GM18867 (cell line): ENCODE measurements around the gene PLXNA2.

Experiments
- ATAC-seq: cut with Tn5 transposase; IDR thresholded peaks from one replicate; pipeline ENCODE4 v1.9.1; 2021; ENCODE audit warnings: mild to moderate bottlenecking, moderate library complexity; ENCODE audit not compliant: unreplicated experiment

Gene PLXNA2

GRCh38 chr1:208243967-208244916, at the start of gene PLXNA2:
PLXNA2 (minus strand) TSS chr1:208244384; CDS start chr1:208217922, 26,462 bp downstream.
- peak; percentile 47 for ATAC-seq

GRCh38 chr1:208292908-208293307, 48.7 kb upstream of the PLXNA2 start:
- no peak for ATAC-seq

- ATAC-seq, result no peak
These were observed 47.9 kb upstream of the PLXNA2 start for GRCh38 chr1:208291923-208292711.

- no peak for ATAC-seq
These were observed 46.9 kb upstream of the PLXNA2 start for GRCh38 chr1:208291129-208291528.

GRCh38 chr1:208289716-208290115, 45.5 kb upstream of the PLXNA2 start:
- ATAC-seq, result no peak

- no peak for ATAC-seq
These were observed 44.3 kb upstream of the PLXNA2 start for GRCh38 chr1:208288495-208288894.

- ATAC-seq, result no peak
These were observed 36.7 kb upstream of the PLXNA2 start for GRCh38 chr1:208280681-208281450.

- ATAC-seq, result no peak
These were observed 35.8 kb upstream of the PLXNA2 start for GRCh38 chr1:208279826-208280588.

- ATAC-seq, result no peak
These were observed 34.5 kb upstream of the PLXNA2 start for GRCh38 chr1:208278638-208279037.

GRCh38 chr1:208276757-208277435, 32.7 kb upstream of the PLXNA2 start:
- ATAC-seq, result no peak

- ATAC-seq, result no peak
These were observed 30.9 kb upstream of the PLXNA2 start for GRCh38 chr1:208275083-208275482.

- no peak for ATAC-seq
These were observed 29.3 kb upstream of the PLXNA2 start for GRCh38 chr1:208273386-208274017.

GRCh38 chr1:208272713-208273112, 28.5 kb upstream of the PLXNA2 start:
- ATAC-seq, result no peak

- ATAC-seq, result no peak
These were observed 28.1 kb upstream of the PLXNA2 start for GRCh38 chr1:208272311-208272710.

GRCh38 chr1:208271236-208271635, 27.1 kb upstream of the PLXNA2 start:
- ATAC-seq, result no peak

GRCh38 chr1:208270651-208271141, 26.5 kb upstream of the PLXNA2 start:
- ATAC-seq, result no peak

GRCh38 chr1:208269338-208269666, 25.1 kb upstream of the PLXNA2 start:
- ATAC-seq, result no peak

GRCh38 chr1:208268541-208269337, 24.6 kb upstream of the PLXNA2 start:
- ATAC-seq, result no peak
